ENCODE data around the gene SEC31A.

DNA sequence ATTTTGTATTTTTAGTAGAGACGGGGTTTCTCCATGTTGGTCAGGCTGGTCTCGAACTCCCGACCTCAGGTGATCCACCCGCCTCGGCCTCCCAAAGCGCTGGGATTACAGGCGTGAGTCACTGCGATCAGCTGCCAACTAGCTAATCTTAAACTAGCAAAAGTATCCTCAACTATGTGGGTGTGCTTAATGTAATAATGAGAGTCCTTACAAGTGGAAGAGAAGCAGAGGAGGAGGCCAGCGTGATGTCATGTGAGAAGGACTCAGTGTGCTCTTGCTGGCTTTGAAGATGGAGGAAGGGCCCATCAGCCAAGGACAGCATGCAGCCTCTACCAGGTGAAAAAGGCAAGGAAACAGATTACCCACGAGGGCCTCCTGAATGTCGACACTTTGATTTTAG is 111.9 kb downstream of the SEC31A start:
- no peak for TF ChIP-seq CTCF (tag by site-specific recombination; IDR thresholded peaks at IDR 0.05)
- no peak for TF ChIP-seq ZBTB20 (tag by site-specific recombination; IDR thresholded peaks at IDR 0.05)
- TF ChIP-seq ZNF555 (tag by site-specific recombination; conservative IDR thresholded peaks at IDR 0.05) = no peak
- TF ChIP-seq ZNF521 (tag by site-specific recombination; IDR thresholded peaks at IDR 0.05) = no peak
- no peak for TF ChIP-seq KLF10 (tag by site-specific recombination; IDR thresholded peaks at IDR 0.05)
- no peak for TF ChIP-seq ZNF10 (tag by site-specific recombination; IDR thresholded peaks at IDR 0.05)
- TF ChIP-seq ZNF707 (tag by site-specific recombination; IDR thresholded peaks at IDR 0.05) = no peak
- TF ChIP-seq YY1 (tag by site-specific recombination; IDR thresholded peaks at IDR 0.05) = no peak
- no peak for TF ChIP-seq MYNN (tag by site-specific recombination; IDR thresholded peaks at IDR 0.05; ENCODE audit: borderline replicate concordance)
- TF ChIP-seq FEZF1 (tag by site-specific recombination; IDR thresholded peaks at IDR 0.05) = no peak
